GM12878 (cell line): ENCODE data around the gene POLK. TPM values are rescaled to one million over a fixed set of nuclear protein-coding genes. Genes with fewer than 3 reads are reported as not detected.

Experiments used
- ATF2 ChIP-seq: IDR thresholded peaks from 2 replicates; pipeline ENCODE4 v1.6.1; 2012; ENCODE audit warnings: low read length, inconsistent platforms
- BCL3 ChIP-seq: IDR thresholded peaks from 2 replicates; pipeline ENCODE4 v1.6.1; 2011; ENCODE audit warnings: borderline replicate concordance, low read depth, mild to moderate bottlenecking, moderate library complexity, low read length; ENCODE audit not compliant: insufficient read depth, poor library complexity, severe bottlenecking
- BMI1 ChIP-seq: fragments of 450-650 bp; IDR thresholded peaks from 2 replicates; pipeline ENCODE4 v1.6.1; 2016; ENCODE audit warnings: mild to moderate bottlenecking, moderate library complexity, borderline replicate concordance
- HSF1 ChIP-seq: fragments of 150-350 bp; IDR thresholded peaks from 2 replicates; pipeline ENCODE4 v1.6.1; 2014; ENCODE audit warnings: mild to moderate bottlenecking, low read depth, low read length
- NR2C1 ChIP-seq: fragments of 450-650 bp; IDR thresholded peaks from 2 replicates; pipeline ENCODE4 v1.6.1; 2017; ENCODE audit warnings: antibody characterized with exemption, mild to moderate bottlenecking, moderate library complexity
- RB1 ChIP-seq: fragments of 450-650 bp; formaldehyde crosslinking; IDR thresholded peaks from 2 replicates; pipeline ENCODE4 v1.6.1; 2017; ENCODE audit warnings: mild to moderate bottlenecking, borderline replicate concordance
- SUPT20H ChIP-seq: IDR thresholded peaks from 2 replicates; pipeline ENCODE4 v1.6.1; 2011; ENCODE audit warnings: low read depth, mild to moderate bottlenecking, low read length, moderate library complexity, borderline replicate concordance; ENCODE audit not compliant: control insufficient read depth
- ZBTB11 ChIP-seq: fragments of 450-650 bp; formaldehyde crosslinking; IDR thresholded peaks from 2 replicates; pipeline ENCODE4 v1.5.0; 2022; ENCODE audit warnings: mild to moderate bottlenecking, missing genetic modification characterization
- polyA plus RNA-seq, 11 experiments: library from polyadenylated mRNA; depleted of rRNA in 4 of 11; unstranded in 6 of 11; stranded (reverse) in 5 of 11; fragments of >200 nt; fragmentation: Nextera tagmentation in 4 of 11; fragmentation: Illumina TruSeq in 1 of 11; extraction: Ambion mirVana in 4 of 11; extraction: Trizol in 1 of 11; gene quantifications; 1 replicate in 1 of 11; 2 replicates in 10 of 11; pipeline versions ENCODE4 v1.2.1 to v1.2.3, GENCODE V29; 2011 to 2016; ENCODE audit warnings: inconsistent platforms in 2 of 11, missing spikeins in 2 of 11, low read depth in 1 of 11
- total RNA-seq, 4 experiments: library from RNA; depleted of rRNA in 3 of 4; stranded (reverse); fragments of >200 nt in 3 of 4; fragmentation: Illumina TruSeq in 1 of 4; extraction: Trizol in 1 of 4; gene quantifications; 2 replicates each; pipeline versions ENCODE4 v1.2.1 to v1.2.3, GENCODE V29; 2013 to 2021

POLK gene
- total and polyA plus RNA-seq, 10 of the 15 experiments (the other 5 are each of a cell fraction or from before 2014, with no cell fraction given) = 10.4 to 47.6 (median 29.0) TPM

- no peak for TF ChIP-seq ZBTB11
- no peak for TF ChIP-seq ATF2
- no peak for TF ChIP-seq BCL3
- no peak for TF ChIP-seq BMI1
- no peak for TF ChIP-seq RB1
- TF ChIP-seq HSF1 = no peak
- TF ChIP-seq SUPT20H = no peak
- TF ChIP-seq NR2C1 = no peak
Observed at GRCh38 chr5:75620184-75620959, 108.7 kb downstream of the POLK start (continued).
